Calu3 (cell line): ENCODE results near the gene AKT3. TPM values are rescaled to one million over a fixed set of nuclear protein-coding genes. Genes with fewer than 3 reads are reported as not detected.

Experiments used
- BruUV-seq: library from RNA; stranded (reverse); fragments of 400-500 nt; replicated peaks from 2 replicates; lab custom pipeline; 2021; lab: Mats Ljungman, UMichigan
- CTCF ChIA-PET: fragments of 300-600 bp; sonication (Branson Sonifier 250); formaldehyde crosslinking; loops from one replicate; lab custom pipeline; 2022; ENCODE audit warnings: antibody characterized with exemption; lab: Charles Lee
- DNase-seq: peaks from one replicate; pipeline ENCODE4 v3.0.0; 2022
- H3K27ac Mint-ChIP-seq: one replicate; pipeline ENCODE4 v1.8.0; 2022; ENCODE audit warnings: mixed read lengths; ENCODE audit not compliant: unreplicated experiment
- H3K27me3 Mint-ChIP-seq: one replicate; pipeline ENCODE4 v1.8.0; 2022; ENCODE audit warnings: mixed read lengths; ENCODE audit not compliant: unreplicated experiment
- H3K36me3 Mint-ChIP-seq: one replicate; pipeline ENCODE4 v1.8.0; 2022; ENCODE audit warnings: mild to moderate bottlenecking, moderate library complexity, mixed read lengths; ENCODE audit not compliant: insufficient read depth, unreplicated experiment
- H3K4me1 Mint-ChIP-seq: one replicate; pipeline ENCODE4 v1.8.0; 2022; ENCODE audit warnings: mild to moderate bottlenecking, low read depth, mixed read lengths; ENCODE audit not compliant: unreplicated experiment
- H3K4me3 Mint-ChIP-seq: one replicate; pipeline ENCODE4 v1.8.0; 2022; ENCODE audit warnings: mild to moderate bottlenecking, low read depth, moderate library complexity, mixed read lengths; ENCODE audit not compliant: unreplicated experiment
- H3K9me3 Mint-ChIP-seq: one replicate; pipeline ENCODE4 v1.8.0; 2022; ENCODE audit warnings: low read depth, mixed read lengths; ENCODE audit not compliant: unreplicated experiment
- CTCF ChIP-seq: fragments of 200-600 bp; IDR thresholded peaks from one replicate; pipeline ENCODE4 v1.8.0; 2022; ENCODE audit warnings: antibody characterized with exemption; ENCODE audit not compliant: unreplicated experiment
- intact Hi-C: fragments of 100-400 bp; cut with micrococcal nuclease; formaldehyde crosslinking; loops from one replicate; pipeline ENCODE4 v1.10.0; 2022; ENCODE audit not compliant: unreplicated experiment
- total RNA-seq: library from RNA; stranded (reverse); gene quantifications from 2 replicates; pipeline ENCODE4 v1.2.3, GENCODE V29; 2022

Gene AKT3
- total RNA-seq, 1 experiment from 2014 or later = 81.2 TPM

- Mint-ChIP-seq H3K9me3 (no peaks in the 10 kb centered on the region), H3K36me3 (peaks cover 25% of the 10 kb centered on the region), H3K27me3 (no peaks in the 10 kb centered on the region), H3K27ac (no peak overlapping the region), H3K4me3 (no peak overlapping the region), H3K4me1 (no peaks in the 10 kb centered on the region)
- intact Hi-C loops = no loop called here
- TF ChIP-seq CTCF = no peak
- CTCF ChIA-PET = no interaction called here
- BruUV-seq = no TSS peak
- no peak for DNase-seq
Observed at GRCh38 chr1:243490748-243491686, 359.0 kb downstream of the AKT3 start.

- H3K36me3 Mint-ChIP-seq = peaks cover 22% of the 10 kb centered on the region
- CTCF ChIA-PET = no interaction called here
- H3K4me3 Mint-ChIP-seq = no peak overlapping the region
- no peak overlapping the region for H3K27ac Mint-ChIP-seq
- TF ChIP-seq CTCF = no peak
- intact Hi-C loops = no loop called here
- DNase-seq = no peak
- H3K9me3 Mint-ChIP-seq = no peaks in the 10 kb centered on the region
- H3K4me1 Mint-ChIP-seq = no peaks in the 10 kb centered on the region
- H3K27me3 Mint-ChIP-seq = no peaks in the 10 kb centered on the region
- no TSS peak for BruUV-seq
Observed at GRCh38 chr1:243489681-243490546, 360.1 kb downstream of the AKT3 start.

- no peak for TF ChIP-seq CTCF
- Mint-ChIP-seq H3K9me3 (no peaks in the 10 kb centered on the region), H3K27ac (no peak overlapping the region), H3K4me3 (no peak overlapping the region), H3K4me1 (no peaks in the 10 kb centered on the region), H3K36me3 (peaks cover 22% of the 10 kb centered on the region), H3K27me3 (no peaks in the 10 kb centered on the region)
- CTCF ChIA-PET = no interaction called here
- intact Hi-C loops = no loop called here
- no TSS peak for BruUV-seq
- no peak for DNase-seq
Observed at GRCh38 chr1:243489158-243489527, 360.9 kb downstream of the AKT3 start.

- H3K27me3 Mint-ChIP-seq = no peaks in the 10 kb centered on the region
- no peak overlapping the region for H3K27ac Mint-ChIP-seq
- H3K36me3 Mint-ChIP-seq = peaks cover 22% of the 10 kb centered on the region
- no peaks in the 10 kb centered on the region for H3K4me1 Mint-ChIP-seq
- no peak for DNase-seq
- intact Hi-C loops = no loop called here
- no peaks in the 10 kb centered on the region for H3K9me3 Mint-ChIP-seq
- H3K4me3 Mint-ChIP-seq = no peak overlapping the region
- CTCF ChIA-PET = no interaction called here
- TF ChIP-seq CTCF = no peak
- no TSS peak for BruUV-seq
Observed at GRCh38 chr1:243488459-243489157, 361.4 kb downstream of the AKT3 start.
